ENCODE results near the gene SEMA3F. TPM values are rescaled to one million over a fixed set of nuclear protein-coding genes. Genes with fewer than 3 reads are reported as not detected.

Gene SEMA3F
- polyA plus RNA-seq = 10 to 100 TPM in 2 of 3 donors, 1 to 10 TPM in 1; 5.5 to 35.5 (median 23.8) TPM

- WGBS, 3 donors = 0 to 1% (median 0%) methylated on average over 83 to 98 of the region's 98 CpGs
- no peak within 1 kb of the TSS for H3K27ac ChIP-seq (ENCODE audit: low read depth, low read length)
Observed at GRCh38 chr3:50154840-50155490, at the start of gene SEMA3F. Gene SEMA3F (plus strand): TSS chr3:50155324. CDS start chr3:50159623, 4,299 bp downstream.

GRCh38 chr3:50111757-50112156, 43.4 kb upstream of the SEMA3F start:
- 75 to 89% (median 87%) methylated on average over 5 of the region's 5 CpGs for WGBS, 3 donors
- H3K27ac ChIP-seq (ENCODE audit: low read depth, low read length) = no peak overlapping the region

GRCh38 chr3:50112462-50112861, 42.7 kb upstream of the SEMA3F start:
- H3K27ac ChIP-seq (ENCODE audit: low read depth, low read length) = no peak overlapping the region
- 87 to 98% (median 93%) methylated on average over 3 of the region's 3 CpGs for WGBS, 3 donors

- H3K27ac ChIP-seq (ENCODE audit: low read depth, low read length) = no peak overlapping the region
- 91 to 92% (median 92%) methylated on average over 8 of the region's 8 CpGs for WGBS, 3 donors
Observed at GRCh38 chr3:50117120-50117519, 38.0 kb upstream of the SEMA3F start.

- no peak overlapping the region for H3K27ac ChIP-seq (ENCODE audit: low read depth, low read length)
- WGBS, 3 donors = 86 to 89% (median 89%) methylated on average over 10 of the region's 10 CpGs
Observed at GRCh38 chr3:50118237-50118636, 36.9 kb upstream of the SEMA3F start.

- WGBS, 3 donors = 84 to 91% (median 85%) methylated on average over 3 of the region's 3 CpGs
- no peak overlapping the region for H3K27ac ChIP-seq (ENCODE audit: low read depth, low read length)
Observed at GRCh38 chr3:50119786-50120185, 35.3 kb upstream of the SEMA3F start.

- no peak overlapping the region for H3K27ac ChIP-seq (ENCODE audit: low read depth, low read length)
- 81 to 86% (median 84%) methylated on average over 10 of the region's 10 CpGs for WGBS, 3 donors
Observed at GRCh38 chr3:50120364-50121071, 34.6 kb upstream of the SEMA3F start.

GRCh38 chr3:50121072-50122032, 33.8 kb upstream of the SEMA3F start:
- H3K27ac ChIP-seq (ENCODE audit: low read depth, low read length) = no peak overlapping the region
- 31 to 38% (median 36%) methylated on average over 13 of the region's 13 CpGs for WGBS, 3 donors

GRCh38 chr3:50122071-50122470, 33.1 kb upstream of the SEMA3F start:
- WGBS, 3 donors = 74 to 81% (median 74%) methylated on average over 2 of the region's 2 CpGs
- no peak overlapping the region for H3K27ac ChIP-seq (ENCODE audit: low read depth, low read length)

GRCh38 chr3:50122661-50123391, 32.3 kb upstream of the SEMA3F start:
- H3K27ac ChIP-seq (ENCODE audit: low read depth, low read length) = no peak overlapping the region
- WGBS, 3 donors = 68 to 83% (median 79%) methylated on average over 14 of the region's 14 CpGs

- WGBS, 3 donors = 64 to 67% (median 66%) methylated on average over 4 of the region's 4 CpGs
Observed at GRCh38 chr3:50123394-50124051, 31.6 kb upstream of the SEMA3F start.

GRCh38 chr3:50124052-50124799, 30.9 kb upstream of the SEMA3F start:
- 32 to 48% (median 41%) methylated on average over 14 to 15 of the region's 15 CpGs for WGBS, 3 donors
- no peak overlapping the region for H3K27ac ChIP-seq (ENCODE audit: low read depth, low read length)

More at GRCh38 chr3:50123394-50124051, 31.6 kb upstream of the SEMA3F start:
- H3K27ac ChIP-seq (ENCODE audit: low read depth, low read length) = no peak overlapping the region

GRCh38 chr3:50124800-50125178, 30.3 kb upstream of the SEMA3F start:
- 55 to 64% (median 61%) methylated on average over 12 of the region's 12 CpGs for WGBS, 3 donors

GRCh38 chr3:50125541-50126286, 29.4 kb upstream of the SEMA3F start:
- H3K27ac ChIP-seq (ENCODE audit: low read depth, low read length) = no peak overlapping the region
- WGBS, 3 donors = 72 to 84% (median 73%) methylated on average over 7 to 9 of the region's 9 CpGs

More at GRCh38 chr3:50124800-50125178, 30.3 kb upstream of the SEMA3F start:
- H3K27ac ChIP-seq (ENCODE audit: low read depth, low read length) = no peak overlapping the region

- WGBS, 3 donors = 59 to 70% (median 67%) methylated on average over 14 to 16 of the region's 16 CpGs
- H3K27ac ChIP-seq (ENCODE audit: low read depth, low read length) = no peak overlapping the region
Observed at GRCh38 chr3:50126287-50127211, 28.6 kb upstream of the SEMA3F start.
